Ishikawa (cell line): ENCODE measurements around the gene IFNK.

Experiments used
- CEBPB ChIP-seq: IDR thresholded peaks from 2 replicates; pipeline ENCODE4 v1.6.1; 2012
- CREB1 ChIP-seq: IDR thresholded peaks from 2 replicates; pipeline ENCODE4 v1.6.1; 2012; ENCODE audit warnings: low read depth
- EGR1 ChIP-seq: IDR thresholded peaks from 2 replicates; pipeline ENCODE4 v1.6.1; 2012
- EP300 ChIP-seq: IDR thresholded peaks from 2 replicates; pipeline ENCODE4 v1.6.1; 2012; ENCODE audit warnings: borderline replicate concordance
- NFIC ChIP-seq: IDR thresholded peaks from 2 replicates; pipeline ENCODE4 v1.6.1; 2012
- TAF1 ChIP-seq: IDR thresholded peaks from 2 replicates; pipeline ENCODE4 v1.6.1; 2012; ENCODE audit warnings: low read depth, mild to moderate bottlenecking
- TCF12 ChIP-seq: IDR thresholded peaks from 2 replicates; pipeline ENCODE4 v1.6.1; 2012; ENCODE audit warnings: low read depth
- YY1 ChIP-seq: IDR thresholded peaks from 2 replicates; pipeline ENCODE4 v1.6.1; 2012; ENCODE audit warnings: low read depth
- ZBTB7A ChIP-seq: IDR thresholded peaks from 2 replicates; pipeline ENCODE4 v1.6.1; 2012; ENCODE audit warnings: low read depth
- TF ChIP-seq, protein P1 (sequence below): IDR thresholded peaks from 2 replicates; pipeline ENCODE4 v1.6.1; 2012; ENCODE audit warnings: low read depth, mild to moderate bottlenecking
- TF ChIP-seq, protein P2 (sequence below): IDR thresholded peaks from 2 replicates; pipeline ENCODE4 v1.6.1; 2012
- TF ChIP-seq, protein P3 (sequence below): IDR thresholded peaks from 2 replicates; pipeline ENCODE4 v1.6.1; 2012

DNA sequence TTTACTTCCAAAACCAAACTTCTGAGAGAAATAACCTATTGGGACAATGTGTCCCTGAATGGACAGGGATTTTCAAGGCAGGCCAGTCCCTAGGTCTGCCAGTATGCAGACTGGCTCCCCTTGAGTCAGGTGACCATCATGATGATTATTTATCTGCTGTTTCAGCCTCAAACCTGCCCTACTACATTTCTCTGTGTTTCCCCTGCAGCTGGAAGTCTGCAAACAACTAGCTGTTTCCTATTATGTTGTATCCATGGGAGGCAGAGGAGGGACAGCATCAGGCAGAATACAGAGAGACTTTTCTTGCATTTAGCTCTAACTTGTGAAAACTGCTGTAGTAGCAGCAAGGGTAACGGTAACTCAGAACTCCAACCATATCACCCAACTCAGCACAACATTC, 36.2 kb upstream of the IFNK start:
- TF ChIP-seq CREB1, result no peak
- TF ChIP-seq TAF1, result no peak
- no peak for TF ChIP-seq CEBPB
- no peak for TF ChIP-seq EP300
- no peak for TF ChIP-seq NFIC
- no peak for TF ChIP-seq TCF12
- TF ChIP-seq, protein P1, sequence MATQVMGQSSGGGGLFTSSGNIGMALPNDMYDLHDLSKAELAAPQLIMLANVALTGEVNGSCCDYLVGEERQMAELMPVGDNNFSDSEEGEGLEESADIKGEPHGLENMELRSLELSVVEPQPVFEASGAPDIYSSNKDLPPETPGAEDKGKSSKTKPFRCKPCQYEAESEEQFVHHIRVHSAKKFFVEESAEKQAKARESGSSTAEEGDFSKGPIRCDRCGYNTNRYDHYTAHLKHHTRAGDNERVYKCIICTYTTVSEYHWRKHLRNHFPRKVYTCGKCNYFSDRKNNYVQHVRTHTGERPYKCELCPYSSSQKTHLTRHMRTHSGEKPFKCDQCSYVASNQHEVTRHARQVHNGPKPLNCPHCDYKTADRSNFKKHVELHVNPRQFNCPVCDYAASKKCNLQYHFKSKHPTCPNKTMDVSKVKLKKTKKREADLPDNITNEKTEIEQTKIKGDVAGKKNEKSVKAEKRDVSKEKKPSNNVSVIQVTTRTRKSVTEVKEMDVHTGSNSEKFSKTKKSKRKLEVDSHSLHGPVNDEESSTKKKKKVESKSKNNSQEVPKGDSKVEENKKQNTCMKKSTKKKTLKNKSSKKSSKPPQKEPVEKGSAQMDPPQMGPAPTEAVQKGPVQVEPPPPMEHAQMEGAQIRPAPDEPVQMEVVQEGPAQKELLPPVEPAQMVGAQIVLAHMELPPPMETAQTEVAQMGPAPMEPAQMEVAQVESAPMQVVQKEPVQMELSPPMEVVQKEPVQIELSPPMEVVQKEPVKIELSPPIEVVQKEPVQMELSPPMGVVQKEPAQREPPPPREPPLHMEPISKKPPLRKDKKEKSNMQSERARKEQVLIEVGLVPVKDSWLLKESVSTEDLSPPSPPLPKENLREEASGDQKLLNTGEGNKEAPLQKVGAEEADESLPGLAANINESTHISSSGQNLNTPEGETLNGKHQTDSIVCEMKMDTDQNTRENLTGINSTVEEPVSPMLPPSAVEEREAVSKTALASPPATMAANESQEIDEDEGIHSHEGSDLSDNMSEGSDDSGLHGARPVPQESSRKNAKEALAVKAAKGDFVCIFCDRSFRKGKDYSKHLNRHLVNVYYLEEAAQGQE, result no peak
- TF ChIP-seq YY1, result no peak
- TF ChIP-seq ZBTB7A, result no peak
- TF ChIP-seq, protein P2, sequence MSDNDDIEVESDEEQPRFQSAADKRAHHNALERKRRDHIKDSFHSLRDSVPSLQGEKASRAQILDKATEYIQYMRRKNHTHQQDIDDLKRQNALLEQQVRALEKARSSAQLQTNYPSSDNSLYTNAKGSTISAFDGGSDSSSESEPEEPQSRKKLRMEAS, result no peak
- no peak for TF ChIP-seq EGR1
- TF ChIP-seq, protein P3, sequence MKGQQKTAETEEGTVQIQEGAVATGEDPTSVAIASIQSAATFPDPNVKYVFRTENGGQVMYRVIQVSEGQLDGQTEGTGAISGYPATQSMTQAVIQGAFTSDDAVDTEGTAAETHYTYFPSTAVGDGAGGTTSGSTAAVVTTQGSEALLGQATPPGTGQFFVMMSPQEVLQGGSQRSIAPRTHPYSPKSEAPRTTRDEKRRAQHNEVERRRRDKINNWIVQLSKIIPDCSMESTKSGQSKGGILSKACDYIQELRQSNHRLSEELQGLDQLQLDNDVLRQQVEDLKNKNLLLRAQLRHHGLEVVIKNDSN, result peak; percentile 30; the same call in 1 of the 2 replicates
